Skeletal muscle satellite cell (primary cell): ENCODE results near the gene MYRIP. TPM values are rescaled to one million over a fixed set of nuclear protein-coding genes. Genes with fewer than 3 reads are reported as not detected.

Experiments
- H3K27me3 ChIP-seq: 2 replicates; pipeline ENCODE4 v1.7.0; 2013; ENCODE audit warnings: low read length; ENCODE audit not compliant: control insufficient read depth, insufficient read depth
- H3K36me3 ChIP-seq: 2 replicates; pipeline ENCODE4 v1.7.0; 2013; ENCODE audit warnings: mild to moderate bottlenecking, control low read depth, low read length; ENCODE audit not compliant: insufficient read depth
- H3K4me1 ChIP-seq: 2 replicates; pipeline ENCODE4 v1.7.0; 2013; ENCODE audit warnings: low read length; ENCODE audit not compliant: control insufficient read depth, insufficient read depth
- H3K4me2 ChIP-seq: 2 replicates; pipeline ENCODE4 v1.7.0; 2013; ENCODE audit warnings: mild to moderate bottlenecking, low read length
- H3K4me3 ChIP-seq: 2 replicates; pipeline ENCODE4 v1.7.0; 2013; ENCODE audit warnings: low read length
- H3K9ac ChIP-seq: 2 replicates; pipeline ENCODE4 v1.7.0; 2013; ENCODE audit warnings: mild to moderate bottlenecking, low read depth, low read length, moderate library complexity
- H3K9me3 ChIP-seq: replicated peaks from 2 replicates; pipeline ENCODE4 v1.7.0; 2013; ENCODE audit warnings: mild to moderate bottlenecking, control low read depth, low read length
- small RNA-seq: library from RNA; depleted of rRNA; stranded (forward); fragments of <200 nt; gene quantifications from one replicate; pipeline ENCODE3, GENCODE V24; 2012

Gene MYRIP

GRCh38 chr3:40299721-40300335 is 490.4 kb downstream of the MYRIP start:
- H3K9ac ChIP-seq = no peak overlapping the region

GRCh38 chr3:40302784-40303183 is 493.4 kb downstream of the MYRIP start:
- no peaks in the 10 kb centered on the region for H3K9me3 ChIP-seq

More at GRCh38 chr3:40299721-40300335, 490.4 kb downstream of the MYRIP start:
- no peaks in the 10 kb centered on the region for H3K9me3 ChIP-seq
- peaks cover 14% of the 10 kb centered on the region for H3K4me1 ChIP-seq
- no peaks in the 10 kb centered on the region for H3K36me3 ChIP-seq
- peak overlapping the region; percentile 32 for H3K4me2 ChIP-seq
- H3K27me3 ChIP-seq = no peaks in the 10 kb centered on the region
- H3K4me3 ChIP-seq = peak overlapping the region; percentile 7

GRCh38 chr3:40304352-40304751 is 494.9 kb downstream of the MYRIP start:
- Histone ChIP-seq H3K4me3 (no peak overlapping the region), H3K4me1 (peaks cover 17% of the 10 kb centered on the region), H3K36me3 (no peaks in the 10 kb centered on the region), H3K4me2 (no peak overlapping the region), H3K9ac (no peak overlapping the region), H3K9me3 (no peaks in the 10 kb centered on the region), H3K27me3 (no peaks in the 10 kb centered on the region)

More at GRCh38 chr3:40302784-40303183, 493.4 kb downstream of the MYRIP start:
- Histone ChIP-seq H3K36me3 (no peaks in the 10 kb centered on the region), H3K9ac (no peak overlapping the region), H3K27me3 (no peaks in the 10 kb centered on the region), H3K4me2 (no peak overlapping the region), H3K4me3 (no peak overlapping the region), H3K4me1 (peaks cover 14% of the 10 kb centered on the region)

GRCh38 chr3:40306336-40306735 is 496.9 kb downstream of the MYRIP start:
- H3K9me3 ChIP-seq = no peaks in the 10 kb centered on the region
- no peak overlapping the region for H3K9ac ChIP-seq
- H3K4me2 ChIP-seq = no peak overlapping the region
- no peak overlapping the region for H3K4me3 ChIP-seq
- H3K4me1 ChIP-seq = peaks cover 9% of the 10 kb centered on the region
- H3K36me3 ChIP-seq = peaks cover 6% of the 10 kb centered on the region
- no peaks in the 10 kb centered on the region for H3K27me3 ChIP-seq

GRCh38 chr3:40307176-40307575 is 497.8 kb downstream of the MYRIP start:
- H3K4me3 ChIP-seq = no peak overlapping the region
- no peaks in the 10 kb centered on the region for H3K27me3 ChIP-seq
- no peak overlapping the region for H3K4me2 ChIP-seq
- H3K36me3 ChIP-seq = peaks cover 15% of the 10 kb centered on the region
- no peak overlapping the region for H3K9ac ChIP-seq
- peaks cover 13% of the 10 kb centered on the region for H3K4me1 ChIP-seq
- no peaks in the 10 kb centered on the region for H3K9me3 ChIP-seq

- peak overlapping the region; percentile 92 for H3K4me3 ChIP-seq
- peak overlapping the region; percentile 78 for H3K9ac ChIP-seq
- peaks cover 31% of the 10 kb centered on the region for H3K36me3 ChIP-seq
- peak overlapping the region; percentile 90 for H3K4me2 ChIP-seq
- no peaks in the 10 kb centered on the region for H3K27me3 ChIP-seq
- H3K9me3 ChIP-seq = no peaks in the 10 kb centered on the region
- H3K4me1 ChIP-seq = peaks cover 13% of the 10 kb centered on the region
Measured at GRCh38 chr3:40308725-40309417, 499.5 kb downstream of the MYRIP start.

GRCh38 chr3:40309418-40309924 is 500.1 kb downstream of the MYRIP start, which contains the start of gene EIF1B:
Gene EIF1B, plus strand, starts transcription at chr3:40309707. Its CDS starts 235 bp downstream, at chr3:40309942.
- peaks cover 36% of the 10 kb centered on the region for H3K36me3 ChIP-seq
- no peaks in the 10 kb centered on the region for H3K9me3 ChIP-seq
- H3K27me3 ChIP-seq = no peaks in the 10 kb centered on the region
- peak within 1 kb of the TSS; percentile 92 for H3K4me3 ChIP-seq
- H3K4me2 ChIP-seq = peak within 1 kb of the TSS; percentile 91
- peaks cover 13% of the 10 kb centered on the region for H3K4me1 ChIP-seq
- peak within 1 kb of the TSS; percentile 98 for H3K9ac ChIP-seq

Small RNA genes lying within 50 kb of the gene (small RNA-seq; reads per million reads assigned to genes)
- gene RF00264 (not detected), gene RN7SL411P (not detected), gene RNU4-56P (not detected)
